HCT116 (cell line): ENCODE results near the gene TNRC18. TPM values are rescaled to one million over a fixed set of nuclear protein-coding genes. Genes with fewer than 3 reads are reported as not detected.
"Not testable (repeated sequence)": the region's sequence is repeated elsewhere in the genome, so short reads cannot be mapped to it uniquely, and the experiment has no call there.

ENCODE experiments used
- ATAC-seq: fragments of 200-7000 bp; cut with Tn5 transposase; 2 replicates; pipeline ENCODE4 v1.9.1; 2020; ENCODE audit warnings: mild to moderate bottlenecking, moderate library complexity
- BruUV-seq: library from RNA; stranded (reverse); fragments of 400-500 nt; replicated peaks from 2 replicates; lab custom pipeline; 2021; lab: Mats Ljungman, UMichigan
- CTCF ChIA-PET: fragments of 300-600 bp; sonication (Branson Sonifier 250); formaldehyde crosslinking; loops from one replicate; lab custom pipeline; 2021; ENCODE audit warnings: antibody characterized with exemption; lab: Charles Lee
- POLR2A ChIA-PET: fragments of 300-600, 350-600 bp; sonication (Branson Sonifier 250); formaldehyde crosslinking; loops from one replicate; lab custom pipeline; 2021; ENCODE audit warnings: antibody characterized with exemption; lab: Charles Lee
- RAD21 ChIA-PET, 2 experiments: fragments of 300-600 bp; sonication (Branson Sonifier 250); formaldehyde crosslinking; loops; one replicate each; lab custom pipeline; 2023; ENCODE audit warnings: low total read pairs in 2 of 2; ENCODE audit not compliant: uncharacterized antibody in 2 of 2, unreplicated experiment in 2 of 2, low non-redundant PET in 1 of 2; lab: Charles Lee
- DNase-seq: peaks from one replicate; pipeline ENCODE4 v3.0.0-alpha.2; 2010; ENCODE audit warnings: low read depth, low spot score
- H2AFZ ChIP-seq: fragments of 200-600 bp; shearing (Covaris generic), sonication (generic); 2 replicates; pipeline ENCODE4 v1.6.1; 2017; ENCODE audit warnings: low read depth, mixed run types, mixed read lengths, antibody characterized with exemption, low read length; ENCODE audit not compliant: poor library complexity, severe bottlenecking
- H3K27ac ChIP-seq: 2 replicates; pipeline ENCODE4 v1.5.1; 2012; ENCODE audit warnings: low read depth, low read length
- H3K27me3 ChIP-seq: fragments of 200-600 bp; sonication (generic); 2 replicates; pipeline ENCODE4 v1.6.1; 2016; ENCODE audit warnings: mixed run types, low read length, mixed read lengths; ENCODE audit not compliant: insufficient read depth
- H3K36me3 ChIP-seq, 2 experiments: fragments of 200-500 bp in 1 of 2; fragments of 200-600 bp in 1 of 2; sonication (Bioruptor generic) in 1 of 2; sonication (generic) in 1 of 2; 2 replicates each; pipeline versions ENCODE4 v1.5.1 to v1.6.1; 2014 to 2016; ENCODE audit warnings: low read length in 2 of 2, inconsistent platforms in 1 of 2, mixed read lengths in 1 of 2, mixed run types in 1 of 2; ENCODE audit not compliant: insufficient read depth in 2 of 2, control insufficient read depth in 1 of 2
- H3K4me1 ChIP-seq, 2 experiments: fragments of 200-600 bp in 1 of 2; sonication (generic) in 1 of 2; 2 replicates each; pipeline versions ENCODE4 v1.5.1 to v1.6.1; 2012 to 2017; ENCODE audit warnings: low read length in 2 of 2, inconsistent platforms in 1 of 2, mild to moderate bottlenecking in 1 of 2, mixed read lengths in 1 of 2, mixed run types in 1 of 2, moderate library complexity in 1 of 2; ENCODE audit not compliant: insufficient read depth in 2 of 2, control insufficient read depth in 1 of 2
- H3K4me2 ChIP-seq: fragments of 200-600 bp; sonication (generic); 2 replicates; pipeline ENCODE4 v1.6.1; 2017; ENCODE audit warnings: mixed run types, low read length, mixed read lengths
- H3K4me3 ChIP-seq, 2 experiments: fragments of 200-600 bp in 1 of 2; sonication (generic) in 1 of 2; replicated peaks in 1 of 2; 2 replicates each; pipeline ENCODE4 v1.5.1; 2011 to 2016; ENCODE audit warnings: low read length in 2 of 2, control low read depth in 1 of 2, low read depth in 1 of 2, mild to moderate bottlenecking in 1 of 2, mixed read lengths in 1 of 2, mixed run types in 1 of 2
- H3K79me2 ChIP-seq: fragments of 200-600 bp; sonication (generic); 2 replicates; pipeline ENCODE4 v1.6.1; 2017; ENCODE audit warnings: mild to moderate bottlenecking, mixed run types, low read length, moderate library complexity, mixed read lengths; ENCODE audit not compliant: insufficient read depth
- H3K9ac ChIP-seq: fragments of 200-600 bp; sonication (generic); 2 replicates; pipeline ENCODE4 v1.6.1; 2016; ENCODE audit warnings: low read length, mixed read lengths
- H3K9me2 ChIP-seq: fragments of 200-600 bp; sonication (generic), shearing (Covaris generic); 2 replicates; pipeline ENCODE4 v1.6.1; 2017; ENCODE audit warnings: mixed run types, mild to moderate bottlenecking, moderate library complexity; ENCODE audit not compliant: insufficient read depth
- H3K9me3 ChIP-seq, 2 experiments: fragments of 200-500 bp in 1 of 2; fragments of 200-600 bp in 1 of 2; sonication (Bioruptor generic) in 1 of 2; sonication (generic) in 1 of 2; 2 replicates each; pipeline ENCODE4 v1.6.1; 2014 to 2017; ENCODE audit warnings: low read length in 2 of 2, mixed read lengths in 2 of 2, inconsistent platforms in 1 of 2, low read depth in 1 of 2, mild to moderate bottlenecking in 1 of 2, mixed run types in 1 of 2, moderate library complexity in 1 of 2; ENCODE audit not compliant: control insufficient read depth in 1 of 2, insufficient read depth in 1 of 2
- H4K20me1 ChIP-seq: fragments of 200-600 bp; sonication (generic), shearing (Covaris generic); 2 replicates; pipeline ENCODE4 v1.6.1; 2017; ENCODE audit warnings: mixed run types, mild to moderate bottlenecking, moderate library complexity; ENCODE audit not compliant: insufficient read depth
- ATF3 ChIP-seq: IDR thresholded peaks from 2 replicates; pipeline ENCODE4 v1.6.1; 2012
- CBX3 ChIP-seq: IDR thresholded peaks from 2 replicates; pipeline ENCODE4 v1.6.1; 2012; ENCODE audit warnings: low read depth
- CEBPB ChIP-seq: IDR thresholded peaks from 2 replicates; pipeline ENCODE4 v1.6.1; 2012; ENCODE audit warnings: low read depth
- CTCF ChIP-seq, 3 experiments: fragments of 200-600 bp in 1 of 3; sonication (generic) in 1 of 3; IDR thresholded peaks in 2 of 3; conservative IDR thresholded peaks in 1 of 3; 2 replicates each; pipeline ENCODE4 v1.5.1; 2012 to 2017; ENCODE audit warnings: low read depth in 2 of 3, low read length in 2 of 3, antibody characterized with exemption in 1 of 3, borderline replicate concordance in 1 of 3, control low read depth in 1 of 3, mild to moderate bottlenecking in 1 of 3, mixed read lengths in 1 of 3, mixed run types in 1 of 3, moderate library complexity in 1 of 3; ENCODE audit not compliant: insufficient read depth in 1 of 3
- EGR1 ChIP-seq: IDR thresholded peaks from 2 replicates; pipeline ENCODE4 v1.6.1; 2012; ENCODE audit warnings: low read depth
- ELF1 ChIP-seq: IDR thresholded peaks from 2 replicates; pipeline ENCODE4 v1.6.1; 2012; ENCODE audit warnings: low read depth, borderline replicate concordance
- EZH2 ChIP-seq: fragments of 200-600 bp; sonication (generic); IDR thresholded peaks from 2 replicates; pipeline ENCODE4 v1.6.1; 2017; ENCODE audit warnings: antibody characterized with exemption, mixed run types
- EZH2phosphoT487 ChIP-seq: fragments of 200-600 bp; IDR thresholded peaks from 2 replicates; pipeline ENCODE4 v1.6.1; 2018; ENCODE audit warnings: antibody characterized with exemption, borderline replicate concordance
- FOSL1 ChIP-seq: IDR thresholded peaks from 2 replicates; pipeline ENCODE4 v1.6.1; 2012; ENCODE audit warnings: low read depth
- MAX ChIP-seq: IDR thresholded peaks from 2 replicates; pipeline ENCODE4 v1.6.1; 2012
- POLR2A ChIP-seq: IDR thresholded peaks from 2 replicates; pipeline ENCODE4 v1.7.0; 2011; ENCODE audit warnings: borderline replicate concordance; ENCODE audit not compliant: insufficient read depth, insufficient read length; ENCODE audit errors: extremely low read depth
- POLR2AphosphoS5 ChIP-seq: IDR thresholded peaks from 2 replicates; pipeline ENCODE4 v1.6.1; 2011; ENCODE audit warnings: mild to moderate bottlenecking, low read depth, low read length, moderate library complexity
- RAD21 ChIP-seq: IDR thresholded peaks from 2 replicates; pipeline ENCODE4 v1.6.1; 2012; ENCODE audit warnings: low read depth, mild to moderate bottlenecking
- REST ChIP-seq: IDR thresholded peaks from 2 replicates; pipeline ENCODE4 v1.6.1; 2012; ENCODE audit warnings: low read depth
- SP1 ChIP-seq: IDR thresholded peaks from 2 replicates; pipeline ENCODE4 v1.6.1; 2012; ENCODE audit warnings: low read depth
- SRF ChIP-seq: IDR thresholded peaks from 2 replicates; pipeline ENCODE4 v1.6.1; 2012; ENCODE audit warnings: low read depth
- ZFX ChIP-seq: fragments of 450-650 bp; IDR thresholded peaks from 2 replicates; pipeline ENCODE4 v1.6.1; 2017
- ZNF274 ChIP-seq: fragments of 200-500 bp; sonication (Bioruptor generic); IDR thresholded peaks from 2 replicates; pipeline ENCODE4 v1.6.1; 2014; ENCODE audit warnings: mild to moderate bottlenecking, low read depth, low read length, inconsistent platforms
- intact Hi-C: fragments of 100-400 bp; cut with micrococcal nuclease; formaldehyde crosslinking; loops from 2 replicates; pipeline ENCODE4 v1.10.0; 2022
- total RNA-seq: library from RNA; stranded (reverse); gene quantifications from one replicate; pipeline ENCODE4 v1.2.1, GENCODE V29; 2021; ENCODE audit not compliant: unreplicated experiment

Gene TNRC18
- total RNA-seq, 1 experiment from 2014 or later = 101 TPM

GRCh38 chr7:5360021-5360420 lies 63.6 kb downstream of the TNRC18 start:
- Histone ChIP-seq H3K79me2 (peaks cover 34% of the 10 kb centered on the region), H3K36me3 (peaks cover 36 to 51% of the 10 kb centered on the region in 2 experiments; a peak in 3 of 4 replicates)
- DNase-seq, H3K4me2 ChIP-seq, ATAC-seq, POLR2A ChIA-PET, H3K27me3 ChIP-seq, RAD21 ChIA-PET, CTCF ChIA-PET, H2AFZ ChIP-seq, BruUV-seq, H3K27ac ChIP-seq, H4K20me1 ChIP-seq, H3K4me3 ChIP-seq, H3K9me2 ChIP-seq, H3K4me1 ChIP-seq, H3K9me3 ChIP-seq, H3K9ac ChIP-seq: not testable (repeated sequence)
- intact Hi-C loops = loop anchor here (10.0 kb wide), 1 partner anchor 115 kb away; no protein-coding TSS in a partner anchor

GRCh38 chr7:5359344-5359743 lies 64.3 kb downstream of the TNRC18 start:
- no peak overlapping the region for H3K27ac ChIP-seq
- H3K27me3 ChIP-seq = no peaks in the 10 kb centered on the region
- CTCF ChIA-PET = no interaction called here
- no peak overlapping the region for H3K9ac ChIP-seq
- H4K20me1 ChIP-seq = no peaks in the 10 kb centered on the region
- H3K4me3 ChIP-seq = no peak overlapping the region
- DNase-seq (no peak), ATAC-seq (no peak)
- POLR2A ChIA-PET = no interaction called here
- no peaks in the 10 kb centered on the region for H3K4me1 ChIP-seq
- no peak overlapping the region for H2AFZ ChIP-seq
- no TSS peak for BruUV-seq
- peaks cover 34% of the 10 kb centered on the region for H3K79me2 ChIP-seq
- H3K4me2 ChIP-seq = no peak overlapping the region
- RAD21 ChIA-PET = no interaction called here
- no peaks in the 10 kb centered on the region for H3K9me3 ChIP-seq
- intact Hi-C loops = no loop called here
- peaks cover 40 to 51% of the 10 kb centered on the region in 2 experiments; a peak in 3 of 4 replicates for H3K36me3 ChIP-seq
- no peaks in the 10 kb centered on the region for H3K9me2 ChIP-seq
- no peak for TF ChIP-seq CBX3
- TF ChIP-seq CTCF (IDR thresholded peaks at IDR 0.05 in 2 of 3, conservative IDR thresholded peaks at IDR 0.05 in 1 of 3; ENCODE audit: borderline replicate concordance in 1 of 3, insufficient read depth in 1 of 3, low read depth in 2 of 3, low read length in 2 of 3) = no peak
- TF ChIP-seq SP1 = no peak
- TF ChIP-seq EZH2 = no peak
- TF ChIP-seq ZNF274 = no peak
- no peak for TF ChIP-seq CEBPB
- no peak for TF ChIP-seq MAX
- TF ChIP-seq ZFX = no peak
- no peak for TF ChIP-seq ELF1
- TF ChIP-seq REST = no peak
- TF ChIP-seq ATF3 = no peak
- TF ChIP-seq POLR2AphosphoS5 = no peak
- no peak for TF ChIP-seq FOSL1
- TF ChIP-seq EZH2phosphoT487 = no peak
- no peak for TF ChIP-seq SRF
- TF ChIP-seq EGR1 = no peak
- TF ChIP-seq POLR2A = no peak
- TF ChIP-seq RAD21 = no peak
